Endothelial cell of umbilical vein (primary cell): ENCODE measurements around the gene TAF13. TPM values are rescaled to one million over a fixed set of nuclear protein-coding genes. Genes with fewer than 3 reads are reported as not detected.
"Not testable (repeated sequence)": the region's sequence is repeated elsewhere in the genome, so short reads cannot be mapped to it uniquely, and the experiment has no call there.

Source experiments
- BruUV-seq: library from RNA; stranded (reverse); fragments of 400-500 nt; replicated peaks from 2 replicates; lab custom pipeline; 2021; lab: Mats Ljungman, UMichigan
- CTCF ChIA-PET: fragments of 300-600, 350-600 bp; sonication (Branson Sonifier 250); formaldehyde crosslinking; loops from one replicate; lab custom pipeline; 2021; ENCODE audit warnings: antibody characterized with exemption, inconsistent platforms; lab: Charles Lee
- POLR2A ChIA-PET: fragments of 300-600, 350-600 bp; sonication (Branson Sonifier 250); formaldehyde crosslinking; loops from one replicate; lab custom pipeline; 2021; ENCODE audit warnings: antibody characterized with exemption, inconsistent platforms; lab: Charles Lee
- DNase-seq: peaks from one replicate; pipeline ENCODE4 v3.0.0-alpha.2; 2011; ENCODE audit warnings: low read depth, low spot score
- FAIRE-seq: peaks from 2 replicates; lab custom pipeline; 2011; peaks lifted over from hg19 to GRCh38; lab: Jason Lieb, UNC
- H2AFZ ChIP-seq: 2 replicates; pipeline ENCODE4 v1.6.0; 2012; ENCODE audit warnings: low read depth, low read length, control low read depth, inconsistent platforms
- H3K27ac ChIP-seq: 2 replicates; pipeline ENCODE4 v1.5.1; 2011; ENCODE audit warnings: low read depth, mild to moderate bottlenecking, control low read depth, low read length, moderate library complexity; ENCODE audit not compliant: insufficient read depth
- H3K27me3 ChIP-seq, 2 experiments: 2 replicates each; pipeline versions ENCODE4 v1.6.0 to v1.6.1; 2011; ENCODE audit warnings: low read length in 2 of 2, mixed read lengths in 1 of 2; ENCODE audit not compliant: control insufficient read depth in 2 of 2, insufficient read depth in 2 of 2
- H3K36me3 ChIP-seq, 2 experiments: 2 replicates in 1 of 2; 3 replicates in 1 of 2; pipeline ENCODE4 v1.5.1; 2011; ENCODE audit warnings: low read length in 2 of 2, mild to moderate bottlenecking in 1 of 2, moderate library complexity in 1 of 2; ENCODE audit not compliant: control insufficient read depth in 2 of 2, insufficient read depth in 2 of 2; ENCODE audit errors: extremely low read depth in 1 of 2
- H3K4me1 ChIP-seq: 3 replicates; pipeline ENCODE4 v1.5.1; 2011; ENCODE audit warnings: mild to moderate bottlenecking, low read length; ENCODE audit not compliant: control insufficient read depth, insufficient read depth; ENCODE audit errors: extremely low read depth
- H3K4me2 ChIP-seq: 2 replicates; pipeline ENCODE4 v1.6.1; 2011; ENCODE audit warnings: low read length, control low read depth, mixed read lengths; ENCODE audit not compliant: insufficient read depth
- H3K4me3 ChIP-seq, 3 experiments: fragments of 200-600 bp in 1 of 3; sonication (generic), shearing (Covaris generic) in 1 of 3; replicated peaks in 1 of 3; 2 replicates each; pipeline ENCODE4 v1.5.1; 2011 to 2016; ENCODE audit warnings: control low read depth in 3 of 3, low read length in 3 of 3, mild to moderate bottlenecking in 2 of 3, inconsistent platforms in 1 of 3, low read depth in 1 of 3, moderate library complexity in 1 of 3; ENCODE audit not compliant: insufficient read depth in 1 of 3
- H3K79me2 ChIP-seq: 2 replicates; pipeline ENCODE4 v1.6.0; 2012; ENCODE audit warnings: low read length, inconsistent platforms; ENCODE audit not compliant: control insufficient read depth, insufficient read depth
- H3K9ac ChIP-seq: replicated peaks from 2 replicates; pipeline ENCODE3; 2011; ENCODE audit warnings: low read length, control low read depth; ENCODE audit not compliant: insufficient read depth; ENCODE audit errors: extremely low read depth
- H3K9me1 ChIP-seq: replicated peaks from 3 replicates; pipeline ENCODE4 v1.6.0; 2011; ENCODE audit warnings: mild to moderate bottlenecking, low read length; ENCODE audit not compliant: control insufficient read depth, insufficient read depth; ENCODE audit errors: extremely low read depth
- H3K9me3 ChIP-seq: replicated peaks from 2 replicates; pipeline ENCODE4 v1.5.1; 2012; ENCODE audit warnings: low read length, inconsistent platforms; ENCODE audit not compliant: control insufficient read depth, insufficient read depth
- H4K20me1 ChIP-seq: replicated peaks from 2 replicates; pipeline ENCODE3; 2011; ENCODE audit warnings: mild to moderate bottlenecking, low read length; ENCODE audit not compliant: control insufficient read depth, insufficient read depth; ENCODE audit errors: extremely low read depth
- EZH2 ChIP-seq: IDR thresholded peaks from 2 replicates; pipeline ENCODE4 v1.6.1; 2012; ENCODE audit warnings: borderline replicate concordance, low read depth, mild to moderate bottlenecking, moderate library complexity, low read length, inconsistent platforms; ENCODE audit not compliant: severe bottlenecking
- FOS ChIP-seq: IDR thresholded peaks from 2 replicates; pipeline ENCODE4 v1.6.1; 2011; ENCODE audit warnings: mild to moderate bottlenecking, low read length, moderate library complexity, borderline replicate concordance; ENCODE audit not compliant: insufficient read depth
- GATA2 ChIP-seq: IDR thresholded peaks from 2 replicates; pipeline ENCODE4 v1.7.0; 2011; ENCODE audit warnings: low read depth, mild to moderate bottlenecking, moderate library complexity, mixed read lengths, low read length; ENCODE audit not compliant: insufficient read length, insufficient read depth
- JUN ChIP-seq: IDR thresholded peaks from 2 replicates; pipeline ENCODE4 v1.6.1; 2011; ENCODE audit warnings: borderline replicate concordance, low read depth; ENCODE audit not compliant: insufficient read length, insufficient read depth
- POLR2A ChIP-seq: IDR thresholded peaks from 2 replicates; pipeline ENCODE4 v1.6.1; 2012; ENCODE audit warnings: low read depth, mild to moderate bottlenecking, control low read depth, low read length
- POLR2AphosphoS5 ChIP-seq: IDR thresholded peaks from 2 replicates; pipeline ENCODE4 v1.6.1; 2012; ENCODE audit warnings: low read depth, mild to moderate bottlenecking, control low read depth, low read length, moderate library complexity; ENCODE audit not compliant: insufficient read depth
- dilution Hi-C: fragments of 300-500 bp; cut with MboI; formaldehyde crosslinking; loops from one replicate; pipeline ENCODE4 v1.15.0; 2019; ENCODE audit warnings: low sequenced_read_pairs; ENCODE audit not compliant: extremely low pct_ligation_motif_present
- intact Hi-C: fragments of 100-400 bp; cut with micrococcal nuclease; formaldehyde crosslinking; loops from one replicate; pipeline ENCODE4 v1.10.0; 2022
- polyA plus RNA-seq, 4 experiments: library from polyadenylated mRNA; depleted of rRNA in 3 of 4; stranded (reverse) in 3 of 4; unstranded in 1 of 4; fragments of >200 nt; gene quantifications; 2 replicates each; pipeline versions ENCODE4 v1.2.1 to v1.2.3, GENCODE V29; 2011 to 2012; ENCODE audit warnings: missing spikeins in 1 of 4
- small RNA-seq: library from RNA; depleted of rRNA; stranded (forward); fragments of <200 nt; gene quantifications from one replicate; pipeline ENCODE3, GENCODE V24; 2012; ENCODE audit warnings: low replicate concordance, low read depth; ENCODE audit not compliant: insufficient read depth, insufficient read length
- total RNA-seq: library from RNA; stranded (reverse); gene quantifications from 2 replicates; pipeline ENCODE4 v1.2.3, GENCODE V29; 2021
- TF ChIP-seq, protein P1 (sequence below): IDR thresholded peaks from 2 replicates; pipeline ENCODE4 v1.6.1; 2011; ENCODE audit not compliant: insufficient read depth, insufficient read length

TAF13 gene
- total and polyA plus RNA-seq, 2 donors (not counting 3 experiments of a cell fraction or from before 2014, with no cell fraction given) = 14.8 to 42.3 TPM

DNA sequence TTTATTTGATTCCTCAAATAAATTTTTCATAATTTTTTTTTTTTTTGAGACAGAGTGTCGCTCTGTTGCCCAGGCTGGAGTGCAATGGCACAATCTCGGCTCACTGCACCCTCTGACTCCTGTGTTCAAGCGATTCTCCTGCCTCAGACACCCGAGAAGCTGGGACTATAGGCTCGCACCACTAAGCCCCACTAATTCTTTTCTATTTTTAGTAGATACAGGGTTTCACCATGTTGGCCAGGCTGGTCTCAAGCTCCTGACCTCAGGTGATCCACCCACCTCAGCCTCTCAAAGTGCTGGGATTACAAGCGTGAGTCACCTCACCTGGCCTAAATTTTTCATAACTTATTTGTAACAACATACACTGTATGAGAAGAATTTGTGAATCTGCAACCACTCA is 58.1 kb downstream of the TAF13 start:
- POLR2A ChIA-PET = interaction anchor here (0.6 kb wide), 1 partner anchor 43 kb away, joined by 3 read pairs; no protein-coding TSS in a partner anchor
- CTCF ChIA-PET = interaction anchor here (0.6 to 1.8 kb wide), 5 partner anchors 10 to 165 kb away, joined by 3 to 8 read pairs (median 3); a partner anchor contains a TSS

DNA sequence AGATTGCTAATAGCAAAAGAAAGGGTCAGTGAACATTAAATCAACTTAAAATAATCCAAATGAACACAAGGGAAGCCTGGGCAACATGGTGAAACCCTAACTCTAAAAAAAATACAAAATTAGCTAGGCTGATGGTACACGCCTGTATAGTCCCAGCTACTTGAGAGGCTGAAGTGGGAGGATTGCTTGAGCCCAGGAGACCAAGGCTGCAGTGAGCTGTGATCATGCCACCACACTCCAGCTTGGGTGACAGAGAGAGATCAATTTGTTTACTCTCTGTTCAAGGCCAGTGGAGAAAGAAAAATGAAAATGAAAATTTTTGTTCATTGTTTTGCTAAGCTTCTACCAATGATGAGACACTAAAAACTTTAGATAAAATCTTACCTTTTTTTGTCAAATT is 58.7 kb downstream of the TAF13 start:
- Histone ChIP-seq H3K9ac (no peak overlapping the region), H3K9me1 (no peaks in the 10 kb centered on the region), H3K4me2 (no peak overlapping the region), H2AFZ (no peak overlapping the region), H4K20me1 (no peaks in the 10 kb centered on the region), H3K27ac (no peak overlapping the region), H3K4me1 (no peaks in the 10 kb centered on the region), H3K9me3 (no peaks in the 10 kb centered on the region), H3K27me3 (no peaks in the 10 kb centered on the region), H3K79me2 (no peaks in the 10 kb centered on the region), H3K4me3 (no peak overlapping the region), H3K36me3 (peaks cover 0 to 8% of the 10 kb centered on the region in 2 experiments)
- no TSS peak for BruUV-seq
- dilution Hi-C loops = no loop called here
- FAIRE-seq (peak; percentile 38), DNase-seq (no peak)
- TF ChIP-seq, protein P1, sequence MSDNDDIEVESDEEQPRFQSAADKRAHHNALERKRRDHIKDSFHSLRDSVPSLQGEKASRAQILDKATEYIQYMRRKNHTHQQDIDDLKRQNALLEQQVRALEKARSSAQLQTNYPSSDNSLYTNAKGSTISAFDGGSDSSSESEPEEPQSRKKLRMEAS = no peak
- no peak for TF ChIP-seq POLR2A
- no peak for TF ChIP-seq GATA2
- no peak for TF ChIP-seq JUN
- TF ChIP-seq FOS = no peak
- no peak for TF ChIP-seq EZH2
- TF ChIP-seq POLR2AphosphoS5 = no peak
- intact Hi-C loops = no loop called here
- POLR2A ChIA-PET = interaction anchor here (0.6 kb wide), 1 partner anchor 43 kb away, joined by 3 read pairs; no protein-coding TSS in a partner anchor
- CTCF ChIA-PET = interaction anchor here (0.6 to 2.3 kb wide), 5 partner anchors 11 to 165 kb away, joined by 3 to 8 read pairs (median 4); a partner anchor contains a TSS

More for the DNA sequence above, 58.1 kb downstream of the TAF13 start:
- H3K4me3 ChIP-seq, H3K9me1 ChIP-seq, dilution Hi-C loops, H3K27me3 ChIP-seq, H3K79me2 ChIP-seq, intact Hi-C loops, H3K27ac ChIP-seq, H4K20me1 ChIP-seq, H3K9me3 ChIP-seq, H3K9ac ChIP-seq, FAIRE-seq, BruUV-seq, H3K36me3 ChIP-seq, H2AFZ ChIP-seq, H3K4me1 ChIP-seq, DNase-seq, H3K4me2 ChIP-seq: not testable (repeated sequence)

Small RNAs within 50 kb of the gene (small RNA-seq; reads per million reads assigned to genes)
- gene AL356488.2 (not detected), gene BX679664.1 (not detected)

Other genes starting within 250 kb of the TAF13 start
- gene AKNAD1, start 218.9 kb downstream of the TAF13 start, total RNA-seq = not detected in 2 replicates
- gene AKNAD1, start 218.9 kb downstream of the TAF13 start, polyA plus RNA-seq = not detected in 2 replicates
- gene GPSM2, start 199.0 kb downstream of the TAF13 start, total RNA-seq = 17.1 and 19.8 TPM in 2 replicates
- 5.8 and 6.0 TPM in 2 replicates for gene GPSM2, start 199.0 kb downstream of the TAF13 start, polyA plus RNA-seq
- gene CLCC1, start 112.5 kb downstream of the TAF13 start, total RNA-seq = 28.8 and 36.3 TPM in 2 replicates
- gene CLCC1, start 112.5 kb downstream of the TAF13 start, polyA plus RNA-seq = 11.5 and 15.7 TPM in 2 replicates
- 18.2 and 19.0 TPM in 2 replicates for gene WDR47, start 33.9 kb downstream of the TAF13 start, total RNA-seq
- 7.5 and 9.1 TPM in 2 replicates for gene WDR47, start 33.9 kb downstream of the TAF13 start, polyA plus RNA-seq
- 19.9 and 21.1 TPM in 2 replicates for gene TMEM167B, start 14.8 kb upstream of the TAF13 start, total RNA-seq
- 6.2 and 6.7 TPM in 2 replicates for gene TMEM167B, start 14.8 kb upstream of the TAF13 start, polyA plus RNA-seq
- 1.0 and 1.1 TPM in 2 replicates for gene ELAPOR1, start 38.1 kb upstream of the TAF13 start, total RNA-seq
- gene ELAPOR1, start 38.1 kb upstream of the TAF13 start, polyA plus RNA-seq = 0.92 and 1.1 TPM in 2 replicates
- 176 and 178 TPM in 2 replicates for gene SARS1, start 137.9 kb upstream of the TAF13 start, total RNA-seq
- gene SARS1, start 137.9 kb upstream of the TAF13 start, polyA plus RNA-seq = 87.8 and 110 TPM in 2 replicates
- gene CELSR2, start 173.5 kb upstream of the TAF13 start, total RNA-seq = 1.4 and 2.2 TPM in 2 replicates
- 0.76 and 0.90 TPM in 2 replicates for gene CELSR2, start 173.5 kb upstream of the TAF13 start, polyA plus RNA-seq
- 23.4 and 29.3 TPM in 2 replicates for gene PSRC1, start 207.1 kb upstream of the TAF13 start, total RNA-seq
- gene PSRC1, start 207.1 kb upstream of the TAF13 start, polyA plus RNA-seq = 21.6 and 25.0 TPM in 2 replicates
- not detected in 2 replicates for gene MYBPHL, start 231.0 kb upstream of the TAF13 start, total RNA-seq
- not detected in 2 replicates for gene MYBPHL, start 231.0 kb upstream of the TAF13 start, polyA plus RNA-seq